IMR-90 (cell line): ENCODE measurements around the gene LRRC4C. TPM values are rescaled to one million over a fixed set of nuclear protein-coding genes. Genes with fewer than 3 reads are reported as not detected.

Experiments used
- ATAC-seq: fragments of 200-7000 bp; cut with Tn5 transposase; 2 replicates; pipeline ENCODE4 v1.9.1; 2020; ENCODE audit warnings: low read depth, mild to moderate bottlenecking, moderate library complexity
- BruUV-seq: library from RNA; stranded (reverse); fragments of 400-500 nt; replicated peaks from 2 replicates; lab custom pipeline; 2021; lab: Mats Ljungman, UMichigan
- CTCF ChIA-PET: fragments of 300-600 bp; formaldehyde crosslinking; extraction: SDS; loops from one replicate; lab custom pipeline; 2021; ENCODE audit warnings: antibody characterized with exemption; lab: Yijun Ruan, JAX
- POLR2A ChIA-PET: fragments of 300-600 bp; sonication (Branson Sonifier 250); formaldehyde crosslinking; loops from one replicate; lab custom pipeline; 2022; ENCODE audit warnings: antibody characterized with exemption; ENCODE audit not compliant: unreplicated experiment; lab: Charles Lee
- DNase-seq: peaks from one replicate; pipeline ENCODE4 v3.0.0; 2013
- H2AFZ ChIP-seq: replicated peaks from 2 replicates; pipeline ENCODE3; 2013; ENCODE audit warnings: low read length, mild to moderate bottlenecking; ENCODE audit not compliant: poor library complexity
- H2AK5ac ChIP-seq: 2 replicates; pipeline ENCODE4 v1.6.1; 2013; ENCODE audit warnings: low read depth, low read length, inconsistent platforms
- H2AK9ac ChIP-seq: replicated peaks from 2 replicates; pipeline ENCODE3; 2013; ENCODE audit warnings: mild to moderate bottlenecking, low read depth, low read length, moderate library complexity; ENCODE audit not compliant: poor library complexity
- H2BK120ac ChIP-seq: 2 replicates; pipeline ENCODE4 v1.6.1; 2013; ENCODE audit warnings: low read depth, low read length, inconsistent platforms
- H2BK15ac ChIP-seq: 3 replicates; pipeline ENCODE4 v1.6.1; 2013; ENCODE audit warnings: low read depth, low read length, inconsistent platforms
- H2BK20ac ChIP-seq: 2 replicates; pipeline ENCODE4 v1.6.1; 2013; ENCODE audit warnings: low read depth, mild to moderate bottlenecking, inconsistent platforms, low read length, moderate library complexity
- H2BK5ac ChIP-seq: 2 replicates; pipeline ENCODE4 v1.6.1; 2013; ENCODE audit warnings: mild to moderate bottlenecking, low read depth, low read length, inconsistent platforms; ENCODE audit not compliant: poor library complexity, severe bottlenecking
- H3K14ac ChIP-seq: replicated peaks from 2 replicates; pipeline ENCODE4 v1.6.1; 2013; ENCODE audit warnings: low read depth, low read length, inconsistent platforms
- H3K18ac ChIP-seq: 2 replicates; pipeline ENCODE4 v1.6.1; 2013; ENCODE audit warnings: low read depth, low read length, control low read depth
- H3K23ac ChIP-seq: 2 replicates; pipeline ENCODE4 v1.6.1; 2013; ENCODE audit warnings: low read depth, low read length, inconsistent platforms
- H3K27ac ChIP-seq: 2 replicates; pipeline ENCODE4 v1.5.1; 2013; ENCODE audit warnings: mild to moderate bottlenecking, control low read depth, low read length; ENCODE audit not compliant: insufficient read depth
- H3K27me3 ChIP-seq: 2 replicates; pipeline ENCODE4 v1.6.1; 2013; ENCODE audit warnings: low read length; ENCODE audit not compliant: control insufficient read depth, insufficient read depth
- H3K36me3 ChIP-seq: 2 replicates; pipeline ENCODE4 v1.6.1; 2013; ENCODE audit warnings: low read length, mixed read lengths; ENCODE audit not compliant: control insufficient read depth, insufficient read depth
- H3K4ac ChIP-seq: 2 replicates; pipeline ENCODE4 v1.6.1; 2013; ENCODE audit warnings: low read depth, low read length, inconsistent platforms
- H3K4me1 ChIP-seq: 2 replicates; pipeline ENCODE4 v1.6.1; 2013; ENCODE audit warnings: low read length, mixed read lengths; ENCODE audit not compliant: control insufficient read depth, insufficient read depth
- H3K4me2 ChIP-seq: 2 replicates; pipeline ENCODE4 v1.6.1; 2013; ENCODE audit warnings: low read depth, mild to moderate bottlenecking, control low read depth, low read length, moderate library complexity
- H3K4me3 ChIP-seq: 2 replicates; pipeline ENCODE4 v1.5.1; 2013; ENCODE audit warnings: low read depth, mild to moderate bottlenecking, control low read depth, low read length, moderate library complexity; ENCODE audit not compliant: insufficient read depth
- H3K56ac ChIP-seq: 2 replicates; pipeline ENCODE4 v1.6.1; 2013; ENCODE audit warnings: low read length, inconsistent platforms; ENCODE audit not compliant: insufficient read depth; ENCODE audit errors: extremely low read depth
- H3K79me1 ChIP-seq, 2 experiments: 2 replicates each; pipeline ENCODE4 v1.6.1; 2013; ENCODE audit warnings: low read length in 2 of 2, inconsistent platforms in 1 of 2, low read depth in 1 of 2
- H3K9ac ChIP-seq: 2 replicates; pipeline ENCODE4 v1.6.1; 2013; ENCODE audit warnings: low read depth, low read length, control low read depth
- H3K9me1 ChIP-seq: 2 replicates; pipeline ENCODE4 v1.6.1; 2013; ENCODE audit warnings: low read length, inconsistent platforms; ENCODE audit not compliant: insufficient read depth
- H3K9me3 ChIP-seq: 2 replicates; pipeline ENCODE4 v1.6.1; 2013; ENCODE audit warnings: low read length; ENCODE audit not compliant: control insufficient read depth, insufficient read depth
- H4K20me1 ChIP-seq: 2 replicates; pipeline ENCODE4 v1.6.1; 2013; ENCODE audit warnings: low read length, inconsistent platforms; ENCODE audit not compliant: insufficient read depth
- H4K5ac ChIP-seq: 2 replicates; pipeline ENCODE4 v1.6.1; 2013; ENCODE audit warnings: mild to moderate bottlenecking, low read depth, low read length, control low read depth
- H4K8ac ChIP-seq, 2 experiments: 2 replicates each; pipeline ENCODE4 v1.6.1; 2013; ENCODE audit warnings: low read depth in 2 of 2, low read length in 2 of 2, control low read depth in 1 of 2, inconsistent platforms in 1 of 2
- H4K91ac ChIP-seq: 2 replicates; pipeline ENCODE4 v1.6.1; 2013; ENCODE audit warnings: low read depth, low read length, inconsistent platforms; ENCODE audit not compliant: insufficient read depth
- CEBPB ChIP-seq: IDR thresholded peaks from 2 replicates; pipeline ENCODE4 v1.6.1; 2012; ENCODE audit warnings: low read depth, low read length, improper control_type of control experiment
- CTCF ChIP-seq: conservative IDR thresholded peaks from 2 replicates; pipeline ENCODE4 v1.5.1; 2012; ENCODE audit warnings: mild to moderate bottlenecking, low read depth, low read length, improper control_type of control experiment
- NFE2L2 ChIP-seq: fragments of 150-350 bp; IDR thresholded peaks from 2 replicates; pipeline ENCODE4 v1.6.1; 2016; ENCODE audit warnings: low read depth, mild to moderate bottlenecking, low read length
- RCOR1 ChIP-seq: IDR thresholded peaks from 2 replicates; pipeline ENCODE4 v1.6.1; 2012; ENCODE audit warnings: mild to moderate bottlenecking, low read length, improper control_type of control experiment; ENCODE audit not compliant: insufficient replicate concordance
- WGBS, 2 experiments: methylation state at CpG; one replicate each; pipeline versions ENCODE4 v1.1.5 to v1.1.7; 2013; ENCODE audit warnings: missing lambda C conversion rate in 2 of 2; ENCODE audit not compliant: insufficient read length in 1 of 2; ENCODE audit errors: extremely low coverage in 2 of 2; 5-methylcytosine and 5-hydroxymethylcytosine counted together
- dilution Hi-C: fragments of 300-500 bp; cut with HindIII; formaldehyde crosslinking; loops from one replicate; pipeline ENCODE4 v1.14.3; 2018; ENCODE audit warnings: low sequenced_read_pairs; ENCODE audit not compliant: unreplicated experiment
- in situ Hi-C: fragments of 300-500 bp; cut with MboI; formaldehyde crosslinking; loops from 3 replicates; pipeline ENCODE4 v1.14.3; 2019; ENCODE audit warnings: low sequenced_read_pairs, inconsistent platforms, mixed read lengths
- intact Hi-C: fragments of 100-400 bp; cut with micrococcal nuclease; formaldehyde crosslinking; loops from 2 replicates; pipeline ENCODE4 v1.10.0; 2022
- polyA plus RNA-seq, 3 experiments: library from polyadenylated mRNA; depleted of rRNA; stranded (reverse); fragments of >200 nt; gene quantifications; 2 replicates each; pipeline ENCODE4 v1.2.3, GENCODE V29; 2012; ENCODE audit warnings: low replicate concordance in 1 of 3
- total RNA-seq: library from RNA; depleted of rRNA; stranded (reverse); fragments of >200 nt; gene quantifications from 2 replicates; pipeline ENCODE4 v1.2.3, GENCODE V29; 2012

LRRC4C gene
- total and polyA plus RNA-seq, 2 of the 4 experiments (the other 2 are of a cell fraction): under 0.01 to 0.03 TPM

GRCh38 chr11:40686765-40687164, 772.7 kb downstream of the LRRC4C start:
- Histone ChIP-seq H4K20me1 (no peaks in the 10 kb centered on the region), H2AK9ac (no peak overlapping the region), H3K4me1 (no peaks in the 10 kb centered on the region), H3K27me3 (no peaks in the 10 kb centered on the region), H3K4me3 (no peak overlapping the region), H3K4ac (no peak overlapping the region), H2BK20ac (no peak overlapping the region), H3K36me3 (no peaks in the 10 kb centered on the region), H3K9ac (no peak overlapping the region), H4K8ac (no peak overlapping the region), H3K27ac (no peak overlapping the region), H2BK5ac (no peak overlapping the region), H4K91ac (no peak overlapping the region), H3K4me2 (no peak overlapping the region), H2BK120ac (no peak overlapping the region), H4K5ac (no peak overlapping the region), H3K79me1 (no peaks in the 10 kb centered on the region), H3K18ac (no peak overlapping the region), H3K14ac (no peak overlapping the region), H3K9me1 (no peaks in the 10 kb centered on the region), H3K56ac (no peak overlapping the region), H3K23ac (no peak overlapping the region), H3K9me3 (peaks cover 6% of the 10 kb centered on the region), H2BK15ac (no peak overlapping the region), H2AK5ac (no peak overlapping the region), H2AFZ (no peak overlapping the region)
- intact Hi-C loops: no loop called here
- TF ChIP-seq CEBPB: no peak
- no peak for TF ChIP-seq CTCF
- no peak for TF ChIP-seq NFE2L2
- no peak for TF ChIP-seq RCOR1
- in situ Hi-C loops: no loop called here
- ChIA-PET POLR2A (no interaction called here), CTCF (no interaction called here)
- WGBS, 2 experiments: no CpG with 5 or more reads among the region's 5 CpGs
- dilution Hi-C loops: no loop called here
- ATAC-seq (no peak), DNase-seq (no peak)
- no TSS peak for BruUV-seq
